G401 (cell line): Measurements from ENCODE around the gene PCK2. TPM values are rescaled to one million over a fixed set of nuclear protein-coding genes. Genes with fewer than 3 reads are reported as not detected.

ENCODE experiments used
- DNase-seq: peaks from one replicate; pipeline ENCODE4 v3.0.0-alpha.2; 2015; ENCODE audit warnings: low spot score
- in situ Hi-C: cut with HindIII; loops from 2 replicates; pipeline ENCODE4 v1.10.0; 2016; ENCODE audit warnings: low sequenced_read_pairs, mixed read lengths
- total RNA-seq: library from RNA; depleted of rRNA; stranded (reverse); fragments of >200 nt; shearing (Covaris generic); gene quantifications from 2 replicates; pipeline ENCODE4 v1.2.3, GENCODE V29; 2014

The PCK2 gene
- total RNA-seq, 1 experiment from 2014 or later = 64.7 TPM

DNA sequence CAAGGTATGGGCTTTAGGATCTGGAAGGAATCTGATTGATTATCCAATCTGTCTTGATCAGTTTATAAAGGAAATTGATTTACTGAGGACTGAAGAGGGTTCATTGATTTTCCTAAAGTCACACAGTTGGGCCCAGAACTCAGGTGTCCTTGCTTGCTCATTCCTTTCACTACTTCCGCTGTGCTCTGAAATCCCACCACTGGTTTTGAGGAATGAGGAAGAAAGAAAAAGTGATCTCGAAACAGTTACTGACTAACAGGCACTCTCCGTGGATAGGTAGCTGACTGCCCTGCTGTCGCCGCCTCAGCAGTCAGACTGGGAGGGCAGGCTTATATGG is 36.2 kb downstream of the PCK2 start, which contains the start of gene FITM1:
TSS of gene FITM1 (plus strand) at position 280 of the 337 bp plus-strand sequence. CDS start 905 bp downstream, outside the sequence.
- in situ Hi-C loops = no loop called here
- DNase-seq = no peak

DNA sequence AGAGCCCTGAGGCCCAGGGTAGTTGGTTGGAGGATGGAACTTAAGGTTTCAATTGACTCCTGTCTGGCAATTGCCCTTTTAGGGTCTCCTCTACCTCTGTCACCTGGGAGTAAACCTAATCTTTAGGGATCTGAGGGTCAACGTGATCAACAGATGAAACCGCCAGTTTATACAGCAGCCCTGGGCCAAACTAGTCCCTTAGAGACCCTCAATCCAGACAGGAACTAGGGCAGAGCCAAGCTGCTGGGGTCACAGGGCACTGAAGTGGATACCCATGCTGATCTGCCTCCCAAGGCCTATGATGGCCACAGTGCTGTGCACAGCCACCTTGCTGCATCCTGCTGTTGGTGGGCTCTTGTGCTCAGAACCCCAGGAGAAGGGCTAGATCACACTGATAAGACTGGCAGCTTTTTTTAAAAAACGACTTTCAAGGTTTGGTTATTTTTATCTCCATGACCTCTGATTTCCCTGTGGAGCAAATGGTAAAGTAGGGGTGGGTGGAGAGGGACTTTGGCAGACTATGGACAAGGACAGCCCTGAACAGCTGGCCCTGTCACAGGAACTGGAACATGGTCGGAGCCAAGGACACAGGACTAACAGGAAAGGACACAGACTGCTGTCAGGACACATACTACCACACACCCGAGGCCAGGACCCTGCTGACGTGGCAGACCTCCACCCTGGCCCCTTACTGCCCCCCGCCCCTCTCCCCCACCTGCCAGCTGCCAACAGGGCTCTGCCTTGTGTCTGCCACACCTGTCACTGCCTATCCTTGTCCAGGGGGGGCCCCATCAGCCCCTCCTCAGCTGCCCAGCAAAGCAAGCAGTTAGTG is 36.8 kb downstream of the PCK2 start:
- no peak for DNase-seq
- in situ Hi-C loops = no loop called here

DNA sequence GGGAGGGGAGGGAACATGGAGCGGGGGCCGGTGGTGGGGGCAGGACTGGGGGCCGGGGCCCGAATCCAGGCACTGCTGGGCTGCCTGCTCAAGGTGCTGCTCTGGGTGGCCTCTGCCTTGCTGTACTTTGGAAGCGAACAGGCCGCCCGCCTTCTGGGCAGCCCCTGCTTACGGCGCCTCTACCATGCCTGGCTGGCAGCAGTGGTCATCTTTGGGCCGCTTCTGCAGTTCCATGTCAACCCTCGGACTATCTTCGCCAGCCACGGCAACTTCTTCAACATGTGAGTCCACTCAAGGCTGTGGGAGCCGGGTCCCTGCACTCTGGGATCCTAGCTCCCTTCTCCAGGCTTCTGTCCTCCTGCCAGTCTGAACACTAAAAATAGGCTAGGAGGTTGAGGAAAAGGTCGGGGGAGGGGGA is 37.4 kb downstream of the PCK2 start:
- no peak for DNase-seq
- in situ Hi-C loops = no loop called here

DNA sequence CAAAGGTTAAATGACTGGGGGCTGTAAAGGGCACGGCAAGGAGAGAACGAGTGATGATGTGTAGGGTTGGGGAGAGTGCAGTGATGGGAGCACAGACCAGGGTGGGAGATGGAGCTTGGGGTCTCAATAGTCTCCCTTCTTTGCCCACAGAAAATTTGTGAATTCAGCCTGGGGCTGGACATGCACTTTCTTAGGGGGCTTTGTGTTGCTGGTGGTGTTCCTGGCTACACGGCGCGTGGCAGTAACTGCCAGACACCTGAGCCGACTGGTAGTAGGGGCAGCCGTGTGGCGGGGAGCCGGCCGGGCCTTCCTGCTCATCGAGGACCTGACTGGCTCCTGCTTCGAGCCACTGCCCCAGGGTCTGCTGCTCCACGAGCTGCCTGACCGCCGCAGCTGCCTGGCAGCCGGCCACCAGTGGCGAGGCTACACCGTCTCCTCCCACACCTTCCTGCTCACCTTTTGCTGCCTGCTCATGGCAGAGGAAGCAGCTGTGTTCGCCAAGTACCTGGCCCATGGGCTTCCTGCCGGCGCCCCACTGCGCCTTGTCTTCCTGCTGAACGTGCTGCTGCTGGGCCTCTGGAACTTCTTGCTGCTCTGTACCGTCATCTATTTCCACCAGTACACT is 38.1 kb downstream of the PCK2 start:
- in situ Hi-C loops = no loop called here

DNA sequence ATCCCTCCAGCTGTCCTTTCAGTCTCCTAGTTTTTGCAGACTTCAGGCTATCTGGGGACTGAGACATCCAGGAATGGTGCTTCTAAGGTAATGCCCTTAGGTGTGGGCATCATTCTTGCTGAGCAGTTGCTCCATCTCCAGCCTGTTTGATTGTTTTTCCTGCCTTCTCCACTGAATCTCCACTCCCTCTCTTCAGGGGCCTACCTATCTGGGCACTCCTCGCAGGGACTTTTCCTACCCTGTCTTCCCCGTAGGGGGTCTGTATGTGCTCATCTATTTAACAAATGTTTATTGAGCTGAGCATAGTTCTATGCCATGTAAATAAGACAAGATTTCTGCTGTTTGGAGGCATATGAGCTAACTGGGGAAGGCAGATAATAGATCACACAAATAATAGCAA is 38.9 kb downstream of the PCK2 start:
- DNase-seq = no peak
- in situ Hi-C loops = no loop called here

More for the DNA sequence above, 38.1 kb downstream of the PCK2 start:
- no peak for DNase-seq

GRCh38 chr14:24133735-24134134 is 39.6 kb downstream of the PCK2 start:
- in situ Hi-C loops = no loop called here
- no peak for DNase-seq

GRCh38 chr14:24135584-24135833 is 41.4 kb downstream of the PCK2 start:
- DNase-seq = no peak
- in situ Hi-C loops = no loop called here

DNA sequence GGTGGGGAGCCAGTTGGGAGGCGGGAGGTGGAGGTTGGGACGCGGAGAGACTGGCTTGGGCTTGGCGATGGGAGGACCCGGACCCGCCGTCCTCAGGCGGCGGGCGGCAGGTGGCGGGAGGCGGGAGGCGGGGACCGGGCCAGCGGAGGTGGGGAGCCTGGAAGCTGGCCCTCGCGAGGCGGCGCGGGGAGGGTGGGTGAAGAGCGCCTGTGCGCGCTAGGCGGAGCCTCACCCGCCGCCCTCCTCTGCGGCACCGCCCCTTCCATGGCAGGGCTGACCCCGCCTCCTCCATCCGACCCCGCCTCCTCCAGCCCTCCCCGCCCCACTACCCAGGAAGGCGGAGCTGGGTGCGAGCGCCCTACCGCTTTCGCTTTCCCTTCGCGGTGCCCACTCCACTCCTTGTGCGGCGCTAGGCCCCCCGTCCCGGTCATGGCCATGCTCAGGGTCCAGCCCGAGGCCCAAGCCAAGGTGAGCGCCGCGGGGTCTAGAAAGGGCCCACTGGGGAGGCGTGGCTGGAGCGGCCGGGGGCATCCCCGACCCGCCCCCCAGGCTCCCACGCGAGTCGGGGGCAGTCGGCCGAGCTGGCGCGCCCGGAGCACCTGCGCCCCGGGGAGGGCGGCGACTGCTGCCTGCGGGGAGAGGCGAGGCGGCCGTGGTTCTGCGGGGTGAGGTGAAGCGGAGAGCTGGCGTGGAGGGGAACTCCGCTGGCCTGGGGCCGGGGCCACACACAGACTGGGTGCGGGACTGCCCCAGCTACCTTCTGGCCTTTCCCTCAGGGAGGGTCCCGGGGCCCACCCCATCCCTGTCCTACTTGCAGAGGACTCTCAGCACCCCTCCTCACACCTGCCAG is 41.9 kb downstream of the PCK2 start, which contains the start of gene PSME1:
TSS of gene PSME1 (plus strand) at position 361 of the 850 bp plus-strand sequence. CDS start at position 430, 69 bp downstream.
- DNase-seq = peak; percentile 96
- in situ Hi-C loops = no loop called here

DNA sequence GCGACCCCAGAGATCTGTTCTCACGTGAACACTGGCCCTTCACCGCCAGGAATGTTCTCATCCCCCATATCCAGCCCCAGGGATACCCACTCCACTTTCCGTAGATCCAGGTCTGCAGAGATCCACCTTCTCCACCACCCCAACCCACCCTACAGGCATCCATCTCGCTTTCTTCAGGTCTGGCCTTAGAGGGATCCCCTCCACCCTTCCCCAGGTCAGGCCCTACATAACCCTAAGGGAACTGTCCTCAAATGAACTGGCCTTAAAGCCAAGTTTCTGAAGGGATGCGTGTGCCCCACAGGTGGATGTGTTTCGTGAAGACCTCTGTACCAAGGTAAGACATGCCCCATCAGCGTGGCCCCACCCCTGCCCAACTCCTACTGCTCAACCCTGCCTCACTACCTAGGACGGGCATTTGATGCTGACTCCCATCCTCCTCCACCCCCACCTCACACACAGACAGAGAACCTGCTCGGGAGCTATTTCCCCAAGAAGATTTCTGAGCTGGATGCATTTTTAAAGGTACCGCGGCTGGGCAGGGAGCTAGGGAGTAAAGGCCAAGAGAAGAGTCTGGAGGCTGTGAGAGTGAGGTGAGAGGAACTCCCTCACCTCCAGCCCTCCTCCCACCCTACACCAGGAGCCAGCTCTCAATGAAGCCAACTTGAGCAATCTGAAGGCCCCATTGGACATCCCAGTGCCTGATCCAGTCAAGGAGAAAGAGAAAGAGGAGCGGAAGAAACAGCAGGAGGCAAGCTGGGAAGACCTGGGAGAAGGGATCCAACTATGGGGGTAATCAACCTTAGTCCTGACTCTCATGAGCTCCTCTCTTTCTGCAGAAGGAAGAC is 42.8 kb downstream of the PCK2 start:
- peak; percentile 15 for DNase-seq
- in situ Hi-C loops = no loop called here

GRCh38 chr14:24137529-24138395 is 43.7 kb downstream of the PCK2 start:
- in situ Hi-C loops = no loop called here

GRCh38 chr14:24138396-24139271 is 44.5 kb downstream of the PCK2 start:
- in situ Hi-C loops = no loop called here

More at GRCh38 chr14:24137529-24138395, 43.7 kb downstream of the PCK2 start:
- peak; percentile 13 for DNase-seq

DNA sequence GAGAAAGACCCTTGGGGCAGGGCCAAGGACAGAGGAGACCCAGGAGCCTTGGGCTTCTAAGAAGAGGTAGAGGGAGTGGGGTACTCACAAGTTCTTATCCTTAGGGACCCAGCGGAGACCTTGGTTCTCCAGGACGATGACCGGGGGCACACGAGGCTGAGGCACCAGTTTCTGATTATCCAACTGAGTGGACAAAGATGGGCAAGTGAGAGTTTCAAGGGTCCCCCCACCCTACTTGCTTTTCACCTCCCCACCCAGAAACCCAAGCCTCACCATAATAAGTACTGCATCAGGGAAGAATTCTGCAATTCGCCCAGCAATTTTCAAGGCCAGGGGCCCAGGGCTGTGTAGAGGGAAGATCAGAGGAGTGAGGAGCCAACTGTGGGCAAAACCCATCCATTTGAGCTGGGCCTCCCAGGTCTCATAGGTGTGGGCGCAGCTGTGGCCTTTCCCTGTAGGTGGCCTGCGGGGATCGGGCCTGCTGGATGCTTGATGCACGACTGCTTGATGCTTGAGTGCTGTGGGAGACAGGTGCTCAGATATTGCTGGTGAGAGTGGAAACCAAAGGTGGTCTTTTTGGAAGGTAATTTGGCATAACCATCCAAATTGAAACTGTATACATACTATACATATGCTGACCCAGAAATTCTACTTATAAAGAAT is 45.3 kb downstream of the PCK2 start:
- in situ Hi-C loops = no loop called here
- no peak for DNase-seq

More at GRCh38 chr14:24138396-24139271, 44.5 kb downstream of the PCK2 start:
- no peak for DNase-seq

GRCh38 chr14:24141097-24141880 is 47.2 kb downstream of the PCK2 start, which contains the start of gene EMC9:
EMC9 (minus strand) TSS chr14:24141591; CDS start chr14:24141304, 287 bp downstream.
- in situ Hi-C loops = no loop called here
- peak; percentile 100 for DNase-seq

- no peak for DNase-seq
- in situ Hi-C loops = no loop called here
These were observed 49.4 kb downstream of the PCK2 start for GRCh38 chr14:24143511-24143910.

GRCh38 chr14:24144451-24144850 is 50.3 kb downstream of the PCK2 start:
- in situ Hi-C loops = no loop called here

DNA sequence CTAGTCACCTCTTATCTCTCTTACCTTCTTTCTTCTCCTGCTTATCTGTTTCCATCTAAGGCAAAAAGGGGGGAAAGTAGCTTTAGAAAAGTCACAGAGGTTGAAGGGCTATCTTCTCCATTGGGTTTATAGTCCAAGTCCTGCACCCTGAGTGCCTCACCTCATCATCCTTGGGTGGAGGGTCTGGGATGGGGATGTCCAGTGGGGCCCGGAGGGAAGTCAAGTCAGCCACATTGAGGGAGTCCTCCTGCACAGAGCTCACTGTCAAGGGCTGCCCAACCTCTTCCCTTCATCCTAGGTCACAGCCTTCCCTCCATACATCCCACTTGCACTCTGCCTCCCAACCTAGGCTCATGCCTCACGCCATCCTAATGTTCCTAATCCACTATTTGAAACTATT is 51.1 kb downstream of the PCK2 start:
- no peak for DNase-seq
- in situ Hi-C loops = no loop called here

More at GRCh38 chr14:24144451-24144850, 50.3 kb downstream of the PCK2 start:
- DNase-seq = no peak
